HEK293 (cell line): Measurements from ENCODE around the gene NOP56.

ENCODE experiments used
- CTCF ChIA-PET: fragments of 350-600 bp; formaldehyde crosslinking; extraction: SDS; loops from one replicate; lab custom pipeline; 2021; ENCODE audit warnings: antibody characterized with exemption; lab: Yijun Ruan, JAX
- POLR2A ChIA-PET: fragments of 300-600 bp; formaldehyde crosslinking; extraction: SDS; loops from one replicate; lab custom pipeline; 2020; ENCODE audit warnings: antibody characterized with exemption, inconsistent platforms; lab: Yijun Ruan, JAX
- H3K27ac ChIP-seq: fragments of 200-500 bp; sonication (Bioruptor generic); 2 replicates; pipeline ENCODE4 v1.5.1; 2014; ENCODE audit warnings: low read depth, low read length, control low read depth, inconsistent platforms; ENCODE audit errors: extremely low read depth
- H3K36me3 ChIP-seq, 2 experiments: fragments of 200-500 bp in 1 of 2; sonication (Bioruptor generic) in 1 of 2; 1 replicate in 1 of 2; 2 replicates in 1 of 2; pipeline ENCODE4 v1.5.1; 2014 to 2017; ENCODE audit warnings: inconsistent platforms in 2 of 2, low read length in 2 of 2; ENCODE audit not compliant: control insufficient read depth in 2 of 2, insufficient read depth in 1 of 2
- H3K4me1 ChIP-seq: fragments of 200-500 bp; sonication (Bioruptor generic); 2 replicates; pipeline ENCODE4 v1.5.1; 2014; ENCODE audit warnings: mild to moderate bottlenecking, low read length, inconsistent platforms; ENCODE audit not compliant: control insufficient read depth, insufficient read depth
- H3K4me3 ChIP-seq: 2 replicates; pipeline ENCODE4 v1.5.1; 2011; ENCODE audit warnings: low read depth, mild to moderate bottlenecking, control low read depth, low read length, moderate library complexity
- H3K9me3 ChIP-seq: fragments of 200-500 bp; sonication (Bioruptor generic); 2 replicates; pipeline ENCODE4 v1.5.1; 2014; ENCODE audit warnings: low read depth, low read length, inconsistent platforms; ENCODE audit not compliant: control insufficient read depth, insufficient read depth
- GFI1B ChIP-seq: fragments of 450-650 bp; formaldehyde crosslinking; IDR thresholded peaks from 2 replicates; pipeline ENCODE4 v1.5.1; 2016; ENCODE audit warnings: missing biosample characterization, missing genetic modification characterization
- GLI2 ChIP-seq: fragments of 450-650 bp; formaldehyde crosslinking; IDR thresholded peaks from 2 replicates; pipeline ENCODE4; 2017; ENCODE audit warnings: missing biosample characterization, missing genetic modification characterization, low read depth, borderline replicate concordance
- KLF7 ChIP-seq: fragments of 450-650 bp; formaldehyde crosslinking; IDR thresholded peaks from 2 replicates; pipeline ENCODE4 v1.5.1; 2016; ENCODE audit warnings: missing biosample characterization, missing genetic modification characterization, borderline replicate concordance
- KLF9 ChIP-seq: fragments of 450-650 bp; formaldehyde crosslinking; IDR thresholded peaks from 2 replicates; pipeline ENCODE4 v1.5.1; 2016; ENCODE audit warnings: missing biosample characterization, missing genetic modification characterization, low read depth
- PRDM1 ChIP-seq: fragments of 450-650 bp; formaldehyde crosslinking; IDR thresholded peaks from 2 replicates; pipeline ENCODE4; 2016; ENCODE audit warnings: missing biosample characterization, missing genetic modification characterization
- RBAK ChIP-seq: fragments of 450-650 bp; formaldehyde crosslinking; IDR thresholded peaks from 2 replicates; pipeline ENCODE4 v1.5.1; 2016; ENCODE audit warnings: missing biosample characterization, missing genetic modification characterization
- SALL2 ChIP-seq: fragments of 450-650 bp; formaldehyde crosslinking; IDR thresholded peaks from 2 replicates; pipeline ENCODE4 v1.5.0; 2017; ENCODE audit warnings: missing biosample characterization, mild to moderate bottlenecking, missing genetic modification characterization, borderline replicate concordance
- SP3 ChIP-seq: fragments of 450-650 bp; formaldehyde crosslinking; IDR thresholded peaks from 2 replicates; pipeline ENCODE4 v1.5.1; 2016; ENCODE audit warnings: missing biosample characterization, missing genetic modification characterization
- ZBTB1 ChIP-seq: fragments of 450-650 bp; formaldehyde crosslinking; IDR thresholded peaks from 2 replicates; pipeline ENCODE4 v1.5.1; 2016; ENCODE audit warnings: missing biosample characterization, missing genetic modification characterization
- ZBTB7A ChIP-seq: fragments of 450-650 bp; formaldehyde crosslinking; IDR thresholded peaks from 2 replicates; pipeline ENCODE4 v1.5.1; 2016; ENCODE audit warnings: low read depth, missing biosample characterization, missing genetic modification characterization
- ZEB2 ChIP-seq: fragments of 450-650 bp; formaldehyde crosslinking; IDR thresholded peaks from 2 replicates; pipeline ENCODE4 v1.5.1; 2016; ENCODE audit warnings: missing biosample characterization, missing genetic modification characterization
- ZNF132 ChIP-seq: fragments of 450-650 bp; formaldehyde crosslinking; IDR thresholded peaks from 2 replicates; pipeline ENCODE4 v1.5.1; 2017; ENCODE audit warnings: missing biosample characterization, missing genetic modification characterization, borderline replicate concordance
- ZNF138 ChIP-seq: fragments of 450-650 bp; formaldehyde crosslinking; IDR thresholded peaks from 2 replicates; pipeline ENCODE4 v1.5.1; 2016; ENCODE audit warnings: missing biosample characterization, missing genetic modification characterization, borderline replicate concordance
- ZNF169 ChIP-seq: fragments of 450-650 bp; formaldehyde crosslinking; IDR thresholded peaks from 2 replicates; pipeline ENCODE4 v1.5.1; 2016; ENCODE audit warnings: missing biosample characterization, missing genetic modification characterization
- ZNF19 ChIP-seq: fragments of 450-650 bp; formaldehyde crosslinking; IDR thresholded peaks from 2 replicates; pipeline ENCODE4; 2016; ENCODE audit warnings: missing biosample characterization, missing genetic modification characterization, low read depth
- ZNF239 ChIP-seq: fragments of 450-650 bp; formaldehyde crosslinking; IDR thresholded peaks from 2 replicates; pipeline ENCODE4 v1.5.1; 2016; ENCODE audit warnings: missing biosample characterization, missing genetic modification characterization
- ZNF324 ChIP-seq: fragments of 450-650 bp; formaldehyde crosslinking; IDR thresholded peaks from 2 replicates; pipeline ENCODE4 v1.5.1; 2016; ENCODE audit warnings: missing biosample characterization, missing genetic modification characterization
- ZNF354C ChIP-seq: fragments of 450-650 bp; formaldehyde crosslinking; IDR thresholded peaks from 2 replicates; pipeline ENCODE4 v1.5.1; 2016; ENCODE audit warnings: missing biosample characterization, missing genetic modification characterization, low read depth, borderline replicate concordance
- ZNF394 ChIP-seq: fragments of 450-650 bp; formaldehyde crosslinking; IDR thresholded peaks from 2 replicates; pipeline ENCODE4 v1.5.1; 2016; ENCODE audit warnings: missing biosample characterization, missing genetic modification characterization, mild to moderate bottlenecking, moderate library complexity, borderline replicate concordance
- ZNF610 ChIP-seq: fragments of 450-650 bp; formaldehyde crosslinking; IDR thresholded peaks from 2 replicates; pipeline ENCODE4 v1.5.1; 2016; ENCODE audit warnings: missing biosample characterization, missing genetic modification characterization, borderline replicate concordance
- ZNF670 ChIP-seq: fragments of 450-650 bp; formaldehyde crosslinking; IDR thresholded peaks from 2 replicates; pipeline ENCODE4 v1.5.1; 2016; ENCODE audit warnings: missing biosample characterization, missing genetic modification characterization, low read depth
- ZNF707 ChIP-seq: fragments of 450-650 bp; formaldehyde crosslinking; IDR thresholded peaks from 2 replicates; pipeline ENCODE4 v1.5.1; 2016; ENCODE audit warnings: missing biosample characterization, missing genetic modification characterization
- ZNF785 ChIP-seq: fragments of 450-650 bp; formaldehyde crosslinking; IDR thresholded peaks from 2 replicates; pipeline ENCODE4 v1.5.1; 2016; ENCODE audit warnings: missing biosample characterization, missing genetic modification characterization
- ZSCAN16 ChIP-seq: fragments of 450-650 bp; formaldehyde crosslinking; IDR thresholded peaks from 2 replicates; pipeline ENCODE4 v1.5.1; 2016; ENCODE audit warnings: missing biosample characterization, missing genetic modification characterization
- TF ChIP-seq, protein P1 (sequence below): fragments of 450-650 bp; formaldehyde crosslinking; IDR thresholded peaks from 2 replicates; pipeline ENCODE4 v1.5.1; 2016; ENCODE audit warnings: missing biosample characterization, missing genetic modification characterization, low read depth
- TF ChIP-seq, protein P2 (sequence below): fragments of 450-650 bp; formaldehyde crosslinking; IDR thresholded peaks from 2 replicates; pipeline ENCODE4 v1.5.1; 2016; ENCODE audit warnings: missing biosample characterization, missing genetic modification characterization, borderline replicate concordance

The NOP56 gene

DNA sequence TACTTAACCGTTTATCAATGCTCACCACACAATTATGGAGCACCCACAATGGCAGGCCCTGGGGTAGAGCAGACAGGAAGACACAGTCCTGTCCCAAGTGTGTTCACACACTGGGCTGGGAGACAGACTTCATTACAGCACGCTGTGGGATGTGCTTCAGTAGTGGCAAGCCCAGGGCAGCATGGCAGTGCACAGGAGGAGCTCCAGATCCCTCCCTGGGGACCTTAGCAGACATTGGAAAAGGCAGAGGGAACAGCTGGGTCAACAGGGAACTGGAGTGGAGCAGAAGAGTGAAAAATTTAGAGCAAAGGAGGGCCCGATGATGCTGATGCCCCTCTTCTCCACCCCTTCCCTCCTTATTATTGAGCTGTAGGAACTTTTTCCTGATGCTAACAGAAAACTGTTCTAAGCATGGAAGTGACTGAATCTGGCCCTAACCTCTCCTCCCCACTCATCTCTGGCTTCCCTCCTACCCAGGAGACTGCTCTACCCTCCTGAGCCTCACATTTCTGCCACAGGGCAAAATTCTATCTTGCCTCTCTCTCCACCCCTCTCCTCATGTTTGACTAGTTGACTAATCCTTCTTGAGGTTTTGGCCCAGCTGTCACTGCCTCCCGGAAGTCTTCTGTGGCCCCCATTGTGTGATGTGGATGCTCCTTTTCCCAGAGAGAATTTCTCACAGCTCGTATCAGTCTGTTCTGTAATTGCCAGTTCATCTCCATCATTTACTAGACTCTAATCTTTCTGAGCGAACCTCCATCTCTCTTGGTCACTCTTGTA is 41.3 kb upstream of the NOP56 start:
- TF ChIP-seq ZNF132 (tag by site-specific recombination) (no peak), ZNF19 (tag by site-specific recombination) (no peak), ZNF707 (no peak), ZEB2 (tag by site-specific recombination) (no peak), GLI2 (tag by site-specific recombination) (no peak), ZNF324 (tag by site-specific recombination) (no peak), ZBTB1 (tag by site-specific recombination) (no peak), ZNF670 (tag by site-specific recombination) (no peak)
- TF ChIP-seq, protein P1, sequence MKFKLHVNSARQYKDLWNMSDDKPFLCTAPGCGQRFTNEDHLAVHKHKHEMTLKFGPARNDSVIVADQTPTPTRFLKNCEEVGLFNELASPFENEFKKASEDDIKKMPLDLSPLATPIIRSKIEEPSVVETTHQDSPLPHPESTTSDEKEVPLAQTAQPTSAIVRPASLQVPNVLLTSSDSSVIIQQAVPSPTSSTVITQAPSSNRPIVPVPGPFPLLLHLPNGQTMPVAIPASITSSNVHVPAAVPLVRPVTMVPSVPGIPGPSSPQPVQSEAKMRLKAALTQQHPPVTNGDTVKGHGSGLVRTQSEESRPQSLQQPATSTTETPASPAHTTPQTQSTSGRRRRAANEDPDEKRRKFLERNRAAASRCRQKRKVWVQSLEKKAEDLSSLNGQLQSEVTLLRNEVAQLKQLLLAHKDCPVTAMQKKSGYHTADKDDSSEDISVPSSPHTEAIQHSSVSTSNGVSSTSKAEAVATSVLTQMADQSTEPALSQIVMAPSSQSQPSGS = no peak
- ChIA-PET POLR2A (interaction anchor here (1.1 kb wide), 1 partner anchor 42 kb away, joined by 3 read pairs; the partner anchor contains the start of gene NOP56), CTCF (interaction anchor here (0.7 kb wide), 1 partner anchor 89 kb away, joined by 4 read pairs; no protein-coding TSS in a partner anchor)
- Histone ChIP-seq H3K9me3 (no peaks in the 10 kb centered on the region; the same call in 1 of the 2 replicates), H3K4me3 (no peak overlapping the region), H3K36me3 (no peaks in the 10 kb centered on the region), H3K4me1 (no peaks in the 10 kb centered on the region), H3K27ac (no peak overlapping the region)

DNA sequence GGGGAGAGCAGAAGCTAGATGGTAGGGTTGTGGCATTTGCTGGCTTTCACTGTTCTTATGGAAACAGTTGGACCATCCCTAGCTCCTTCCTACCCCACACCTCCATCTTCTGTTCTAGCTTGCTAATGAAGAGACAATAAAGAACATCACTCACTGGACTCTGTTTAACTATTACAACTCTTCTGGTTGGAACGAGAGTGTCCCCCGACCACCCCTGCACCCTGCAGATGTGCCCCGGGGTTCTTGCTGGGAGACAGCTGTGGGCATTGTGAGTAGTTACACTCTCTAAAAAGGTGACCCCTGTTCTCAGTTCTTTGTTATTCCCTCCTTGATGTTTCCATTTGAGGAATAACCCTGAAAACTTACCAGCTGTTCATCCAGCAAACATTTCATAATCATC is 40.4 kb upstream of the NOP56 start:
- Histone ChIP-seq H3K4me3 (no peak overlapping the region), H3K27ac (no peak overlapping the region), H3K9me3 (no peaks in the 10 kb centered on the region; the same call in 1 of the 2 replicates), H3K36me3 (no peaks in the 10 kb centered on the region), H3K4me1 (no peaks in the 10 kb centered on the region)
- TF ChIP-seq ZBTB7A (tag by site-specific recombination) (no peak), ZNF354C (tag by site-specific recombination) (no peak), ZNF239 (no peak), ZNF394 (tag by site-specific recombination) (no peak), KLF7 (tag by site-specific recombination) (no peak)
- ChIA-PET POLR2A (interaction anchor here (1.1 kb wide), 1 partner anchor 41 kb away, joined by 3 read pairs; the partner anchor contains the start of gene NOP56), CTCF (interaction anchor here (0.5 to 1.2 kb wide), 3 partner anchors 35 to 864 kb away, joined by 3 to 5 read pairs (median 3); no protein-coding TSS in a partner anchor)

DNA sequence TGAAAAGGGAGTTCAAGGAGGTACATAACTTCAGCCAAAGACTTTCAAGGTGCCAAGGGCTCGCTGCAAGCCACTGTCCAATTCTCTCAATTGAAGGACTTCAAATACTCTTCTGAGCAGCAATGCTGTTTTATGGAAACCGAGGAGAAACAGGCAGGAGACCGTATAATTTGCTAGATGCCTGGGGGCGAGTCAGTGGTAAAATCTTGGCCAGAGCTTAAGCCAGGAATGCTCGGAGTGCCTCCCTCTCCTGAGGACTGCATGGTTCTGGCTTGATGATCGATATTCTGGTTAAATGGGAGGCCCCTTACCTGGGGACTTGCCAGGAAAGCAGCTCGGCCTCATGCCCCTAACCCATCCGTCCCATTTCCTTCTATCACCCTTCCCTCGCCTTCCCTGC is 35.8 kb upstream of the NOP56 start:
- Histone ChIP-seq H3K9me3 (no peaks in the 10 kb centered on the region), H3K4me3 (no peak overlapping the region), H3K36me3 (no peaks in the 10 kb centered on the region), H3K4me1 (no peaks in the 10 kb centered on the region), H3K27ac (no peak overlapping the region)
- ChIA-PET POLR2A (no interaction called here), CTCF (no interaction called here)
- TF ChIP-seq ZNF138 (tag by site-specific recombination) (no peak), SALL2 (tag by site-specific recombination) (no peak), ZNF132 (tag by site-specific recombination) (no peak), SP3 (tag by site-specific recombination) (no peak), PRDM1 (tag by site-specific recombination) (no peak), KLF9 (tag by site-specific recombination) (no peak), ZNF169 (tag by site-specific recombination) (no peak), ZNF785 (no peak), RBAK (tag by site-specific recombination) (no peak), ZSCAN16 (tag by site-specific recombination) (no peak), GFI1B (tag by site-specific recombination) (no peak), ZNF610 (no peak)
- TF ChIP-seq, protein P2, sequence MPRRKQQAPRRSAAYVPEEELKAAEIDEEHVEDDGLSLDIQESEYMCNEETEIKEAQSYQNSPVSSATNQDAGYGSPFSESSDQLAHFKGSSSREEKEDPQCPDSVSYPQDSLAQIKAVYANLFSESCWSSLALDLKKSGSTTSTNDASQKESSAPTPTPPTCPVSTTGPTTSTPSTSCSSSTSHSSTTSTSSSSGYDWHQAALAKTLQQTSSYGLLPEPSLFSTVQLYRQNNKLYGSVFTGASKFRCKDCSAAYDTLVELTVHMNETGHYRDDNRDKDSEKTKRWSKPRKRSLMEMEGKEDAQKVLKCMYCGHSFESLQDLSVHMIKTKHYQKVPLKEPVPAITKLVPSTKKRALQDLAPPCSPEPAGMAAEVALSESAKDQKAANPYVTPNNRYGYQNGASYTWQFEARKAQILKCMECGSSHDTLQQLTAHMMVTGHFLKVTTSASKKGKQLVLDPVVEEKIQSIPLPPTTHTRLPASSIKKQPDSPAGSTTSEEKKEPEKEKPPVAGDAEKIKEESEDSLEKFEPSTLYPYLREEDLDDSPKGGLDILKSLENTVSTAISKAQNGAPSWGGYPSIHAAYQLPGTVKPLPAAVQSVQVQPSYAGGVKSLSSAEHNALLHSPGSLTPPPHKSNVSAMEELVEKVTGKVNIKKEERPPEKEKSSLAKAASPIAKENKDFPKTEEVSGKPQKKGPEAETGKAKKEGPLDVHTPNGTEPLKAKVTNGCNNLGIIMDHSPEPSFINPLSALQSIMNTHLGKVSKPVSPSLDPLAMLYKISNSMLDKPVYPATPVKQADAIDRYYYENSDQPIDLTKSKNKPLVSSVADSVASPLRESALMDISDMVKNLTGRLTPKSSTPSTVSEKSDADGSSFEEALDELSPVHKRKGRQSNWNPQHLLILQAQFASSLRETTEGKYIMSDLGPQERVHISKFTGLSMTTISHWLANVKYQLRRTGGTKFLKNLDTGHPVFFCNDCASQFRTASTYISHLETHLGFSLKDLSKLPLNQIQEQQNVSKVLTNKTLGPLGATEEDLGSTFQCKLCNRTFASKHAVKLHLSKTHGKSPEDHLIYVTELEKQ (tag by site-specific recombination) = no peak
